B cell (primary cell): Measurements from ENCODE around the gene UCP2. TPM values are rescaled to one million over a fixed set of nuclear protein-coding genes. Genes with fewer than 3 reads are reported as not detected.

ENCODE experiments used
- ATAC-seq: fragments of 200-7000 bp; cut with Tn5 transposase; one replicate; pipeline ENCODE4 v1.10.0; 2021; ENCODE audit warnings: low read depth, mild to moderate bottlenecking, moderate number of reproducible peaks, moderate library complexity
- CTCF ChIA-PET: fragments of 350-600 bp; sonication (Branson Sonifier 250); formaldehyde crosslinking; loops from one replicate; lab custom pipeline; 2021; ENCODE audit warnings: antibody characterized with exemption, inconsistent platforms; lab: Charles Lee
- POLR2A ChIA-PET: fragments of 350-600 bp; sonication (Branson Sonifier 250); formaldehyde crosslinking; loops from one replicate; lab custom pipeline; 2021; ENCODE audit warnings: antibody characterized with exemption; lab: Charles Lee
- DNase-seq: peaks from one replicate; pipeline ENCODE4 v3.0.0; 2013
- H2AFZ ChIP-seq: 2 replicates; pipeline ENCODE4 v1.6.1; 2012; ENCODE audit warnings: mild to moderate bottlenecking, low read depth, low read length; ENCODE audit not compliant: insufficient read depth, poor library complexity, severe bottlenecking
- H3K27ac ChIP-seq, 2 donors: 1 replicate in 1 of 2; 2 replicates in 1 of 2; pipeline ENCODE4 v1.5.1; 2012 to 2013; ENCODE audit warnings: low read length in 2 of 2, mild to moderate bottlenecking in 2 of 2, moderate library complexity in 1 of 2
- H3K27me3 ChIP-seq, 4 experiments: fragments of 200-600 bp in 1 of 4; sonication (generic) in 1 of 4; replicated peaks in 1 of 4; 1 replicate in 2 of 4; 2 replicates in 2 of 4; pipeline versions ENCODE4 v1.6.1 to v1.7.0; 2013 to 2016; ENCODE audit warnings: low read length in 3 of 4, mild to moderate bottlenecking in 2 of 4, mixed read lengths in 1 of 4, moderate library complexity in 1 of 4; ENCODE audit not compliant: insufficient read depth in 4 of 4, control insufficient read depth in 3 of 4; ENCODE audit errors: control extremely low read depth in 1 of 4
- H3K36me3 ChIP-seq, 2 experiments: replicated peaks in 1 of 2; 1 replicate in 1 of 2; 2 replicates in 1 of 2; pipeline versions ENCODE4 v1.6.1 to v1.7.1; 2013; ENCODE audit warnings: low read length in 1 of 2; ENCODE audit not compliant: insufficient read depth in 2 of 2, control insufficient read depth in 1 of 2; ENCODE audit errors: control extremely low read depth in 1 of 2, extremely low read depth in 1 of 2
- H3K4me1 ChIP-seq, 2 donors: fragments of 200-600 bp in 1 of 2; sonication (generic) in 1 of 2; 1 replicate in 1 of 2; 2 replicates in 1 of 2; pipeline versions ENCODE4 v1.5.1 to v1.6.1; 2013 to 2017; ENCODE audit warnings: low read length in 2 of 2; ENCODE audit not compliant: control insufficient read depth in 2 of 2, insufficient read depth in 2 of 2
- H3K4me2 ChIP-seq: replicated peaks from 2 replicates; pipeline ENCODE3; 2012; ENCODE audit warnings: mild to moderate bottlenecking, low read depth, low read length; ENCODE audit not compliant: poor library complexity, severe bottlenecking
- H3K4me3 ChIP-seq, 5 experiments: fragments of 200-600 bp in 1 of 5; sonication (generic) in 1 of 5; 1 replicate in 3 of 5; 2 replicates in 2 of 5; pipeline versions ENCODE4 v1.5.1 to v1.7.0; 2011 to 2016; ENCODE audit warnings: low read length in 4 of 5, mild to moderate bottlenecking in 4 of 5, low read depth in 2 of 5, control low read depth in 1 of 5, moderate library complexity in 1 of 5; ENCODE audit not compliant: insufficient read depth in 1 of 5; ENCODE audit errors: control extremely low read depth in 1 of 5, extremely low read depth in 1 of 5
- H3K79me2 ChIP-seq: fragments of 200-600 bp; sonication (generic); one replicate; pipeline ENCODE4 v1.6.0; 2016; ENCODE audit warnings: low read length; ENCODE audit not compliant: control insufficient read depth, insufficient read depth
- H3K9ac ChIP-seq: fragments of 200-600 bp; sonication (generic); 2 replicates; pipeline ENCODE4 v1.6.1; 2017; ENCODE audit warnings: mild to moderate bottlenecking, low read length, moderate library complexity
- H3K9me3 ChIP-seq, 3 donors: one replicate each; pipeline versions ENCODE4 v1.6.1 to v1.7.1; 2013; ENCODE audit warnings: low read length in 2 of 3; ENCODE audit not compliant: control insufficient read depth in 2 of 3, insufficient read depth in 1 of 3; ENCODE audit errors: control extremely low read depth in 1 of 3
- H4K20me1 ChIP-seq: 2 replicates; pipeline ENCODE4 v1.6.0; 2012; ENCODE audit warnings: mild to moderate bottlenecking, low read length; ENCODE audit not compliant: insufficient read depth, control insufficient read depth, poor library complexity, severe bottlenecking
- H3K27ac Mint-ChIP-seq: one replicate; pipeline ENCODE4 v1.8.0; 2021; ENCODE audit warnings: mixed read lengths
- H3K27me3 Mint-ChIP-seq: one replicate; pipeline ENCODE4 v1.8.0; 2021; ENCODE audit warnings: mixed read lengths
- H3K4me1 Mint-ChIP-seq: one replicate; pipeline ENCODE4 v1.8.0; 2021; ENCODE audit warnings: mixed read lengths
- H3K4me3 Mint-ChIP-seq: one replicate; pipeline ENCODE4 v1.8.0; 2021; ENCODE audit warnings: mixed read lengths
- H3K9me3 Mint-ChIP-seq: one replicate; pipeline ENCODE4 v1.8.0; 2022; ENCODE audit warnings: mixed read lengths; ENCODE audit not compliant: insufficient read depth
- EZH2 ChIP-seq: IDR thresholded peaks from 2 replicates; pipeline ENCODE4 v1.6.1; 2012; ENCODE audit warnings: borderline replicate concordance, low read depth, mild to moderate bottlenecking, moderate library complexity, low read length; ENCODE audit not compliant: insufficient read depth, poor library complexity, severe bottlenecking
- WGBS: methylation state at CpG from one replicate; pipeline ENCODE4 v1.1.5; 2013; ENCODE audit warnings: missing lambda C conversion rate; ENCODE audit not compliant: insufficient coverage; 5-methylcytosine and 5-hydroxymethylcytosine counted together
- intact Hi-C: fragments of 100-400 bp; cut with micrococcal nuclease; formaldehyde crosslinking; loops from one replicate; pipeline ENCODE4 v1.10.0; 2022
- polyA plus RNA-seq: library from polyadenylated mRNA; depleted of rRNA; stranded (reverse); fragments of >200 nt; gene quantifications from 2 replicates; pipeline ENCODE4 v1.2.3, GENCODE V29; 2012
- total RNA-seq, 2 donors: library from RNA; stranded (reverse); fragments of 120-200 nt in 1 of 2; gene quantifications; 1 replicate in 1 of 2; 2 replicates in 1 of 2; pipeline versions ENCODE4 v1.2.3 to v1.2.4, GENCODE V29; 2013 to 2022
- TF ChIP-seq, protein P1 (sequence below): fragments of 200-600 bp; IDR thresholded peaks from one replicate; pipeline ENCODE4 v1.8.0; 2022; ENCODE audit warnings: antibody characterized with exemption, mild to moderate bottlenecking

UCP2 gene
- total and polyA plus RNA-seq, 2 donors (not counting 1 experiment from before 2014, with no cell fraction given), result 613 to 697 TPM

DNA sequence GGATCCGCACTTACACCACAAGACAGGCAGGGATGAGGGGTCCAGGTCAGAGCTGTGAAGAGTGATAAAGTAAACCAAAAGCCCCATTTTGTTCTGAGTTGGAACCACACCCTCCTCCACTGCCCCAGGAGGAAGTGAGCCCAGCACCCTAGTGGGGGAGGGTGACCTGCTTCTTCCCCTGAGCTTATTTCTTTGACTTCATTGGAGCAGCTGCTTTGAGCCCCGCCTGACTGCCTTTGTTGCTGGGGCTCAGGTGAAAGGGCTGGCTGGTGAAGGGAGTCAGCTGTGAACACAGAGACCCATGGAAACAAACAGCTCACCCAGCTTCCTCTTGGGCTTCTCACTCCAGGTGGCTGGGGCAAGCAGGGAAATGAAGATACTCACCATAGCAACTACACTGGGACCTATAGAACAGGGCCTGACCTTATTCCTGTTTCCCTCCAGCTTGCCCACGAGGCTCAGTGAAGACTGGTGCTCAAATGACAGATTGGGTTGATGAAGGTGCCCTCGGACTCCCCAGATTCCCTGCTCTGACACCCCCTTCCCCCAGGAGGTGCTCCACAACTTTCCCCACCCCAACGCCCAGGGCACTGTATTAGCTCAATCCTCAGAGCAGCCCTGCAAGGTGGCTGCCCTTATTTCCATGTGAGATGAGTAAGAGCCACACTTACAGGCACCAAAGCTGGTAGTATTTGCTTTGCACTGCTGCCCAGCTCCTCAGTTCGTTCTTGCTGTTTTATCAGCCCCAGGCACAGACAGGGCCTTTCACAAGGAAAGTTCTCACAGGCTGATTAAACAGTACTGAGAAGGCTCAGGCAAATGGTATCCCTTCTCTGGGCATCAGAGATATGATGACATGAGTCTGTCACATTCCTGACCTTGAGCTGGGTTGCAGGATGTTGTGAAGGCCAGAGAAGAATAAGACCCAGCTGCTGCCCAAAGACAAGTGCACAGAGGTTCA is 2.4 kb downstream of the UCP2 start:
- H3K9ac ChIP-seq, result peak overlapping the region; percentile 97
- ATAC-seq (peak; percentile 59), DNase-seq (peak; percentile 95)
- peak overlapping the region; percentile 94 to 99 for H3K27ac ChIP-seq
- TF ChIP-seq, protein P1, sequence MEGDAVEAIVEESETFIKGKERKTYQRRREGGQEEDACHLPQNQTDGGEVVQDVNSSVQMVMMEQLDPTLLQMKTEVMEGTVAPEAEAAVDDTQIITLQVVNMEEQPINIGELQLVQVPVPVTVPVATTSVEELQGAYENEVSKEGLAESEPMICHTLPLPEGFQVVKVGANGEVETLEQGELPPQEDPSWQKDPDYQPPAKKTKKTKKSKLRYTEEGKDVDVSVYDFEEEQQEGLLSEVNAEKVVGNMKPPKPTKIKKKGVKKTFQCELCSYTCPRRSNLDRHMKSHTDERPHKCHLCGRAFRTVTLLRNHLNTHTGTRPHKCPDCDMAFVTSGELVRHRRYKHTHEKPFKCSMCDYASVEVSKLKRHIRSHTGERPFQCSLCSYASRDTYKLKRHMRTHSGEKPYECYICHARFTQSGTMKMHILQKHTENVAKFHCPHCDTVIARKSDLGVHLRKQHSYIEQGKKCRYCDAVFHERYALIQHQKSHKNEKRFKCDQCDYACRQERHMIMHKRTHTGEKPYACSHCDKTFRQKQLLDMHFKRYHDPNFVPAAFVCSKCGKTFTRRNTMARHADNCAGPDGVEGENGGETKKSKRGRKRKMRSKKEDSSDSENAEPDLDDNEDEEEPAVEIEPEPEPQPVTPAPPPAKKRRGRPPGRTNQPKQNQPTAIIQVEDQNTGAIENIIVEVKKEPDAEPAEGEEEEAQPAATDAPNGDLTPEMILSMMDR, result no peak
- no peak for TF ChIP-seq EZH2
- peak overlapping the region; percentile 86 to 100 (median 96) for H3K4me3 ChIP-seq
- intact Hi-C loops, result loop anchor here (1.0 to 5.0 kb wide), 4 partner anchors 15 to 1758 kb away; partner anchors contain the start of gene INPPL1
- H3K4me3 Mint-ChIP-seq, result peak overlapping the region; percentile 99
- no peak overlapping the region for H2AFZ ChIP-seq
- peaks cover 56% of the 10 kb centered on the region for H4K20me1 ChIP-seq
- H3K27me3 Mint-ChIP-seq, result no peaks in the 10 kb centered on the region
- peaks cover 65% of the 10 kb centered on the region for H3K79me2 ChIP-seq
- H3K4me2 ChIP-seq, result peak overlapping the region; percentile 96
- no peaks in the 10 kb centered on the region for H3K27me3 ChIP-seq
- no peaks in the 10 kb centered on the region for H3K9me3 Mint-ChIP-seq
- ChIA-PET CTCF (interaction anchor here (0.8 to 7.4 kb wide), 15 partner anchors 9 to 191 kb away, joined by 3 to 97 read pairs (median 6); partner anchors contain the start of genes C2CD3 and PPME1), POLR2A (interaction anchor here (0.9 to 8.8 kb wide), 11 partner anchors 10 to 54 kb away, joined by 3 to 155 read pairs (median 21); no protein-coding TSS in a partner anchor)
- peak overlapping the region; percentile 99 for H3K27ac Mint-ChIP-seq
- peaks cover 26 to 62% of the 10 kb centered on the region in 2 experiments for H3K36me3 ChIP-seq
- peaks cover 63 to 78% of the 10 kb centered on the region in 2 donors for H3K4me1 ChIP-seq
- WGBS, result 6% methylated on average over 4 of the region's 6 CpGs
- H3K9me3 ChIP-seq, result no peaks in the 10 kb centered on the region
- H3K4me1 Mint-ChIP-seq, result peaks cover 76% of the 10 kb centered on the region
